A549 (cell line): ENCODE results near the gene FOLR2. TPM values are rescaled to one million over a fixed set of nuclear protein-coding genes. Genes with fewer than 3 reads are reported as not detected.

Source experiments
- ATAC-seq, 2 experiments: fragments of 200-7000 bp in 1 of 2; fragments of >200 bp in 1 of 2; cut with Nextera tagmentation in 1 of 2; cut with Tn5 transposase in 1 of 2; 3 replicates each; pipeline versions ENCODE4 v1.8.0 to v1.9.1; 2018 to 2020; ENCODE audit warnings: mild to moderate bottlenecking in 1 of 2, moderate library complexity in 1 of 2
- CTCF ChIA-PET: fragments of 300-600 bp; sonication (Branson Sonifier 250); formaldehyde crosslinking; extraction: SDS; loops from one replicate; lab custom pipeline; 2021; ENCODE audit warnings: antibody characterized with exemption, inconsistent platforms; lab: Yijun Ruan, JAX
- POLR2A ChIA-PET: fragments of 350-600 bp; formaldehyde crosslinking; extraction: SDS; loops from one replicate; lab custom pipeline; 2021; ENCODE audit warnings: antibody characterized with exemption, inconsistent platforms; lab: Yijun Ruan, JAX
- DNase-seq, 2 experiments: peaks; one replicate each; pipeline versions ENCODE4 v3.0.0 to v3.0.0-alpha.2; 2011 to 2016; ENCODE audit warnings: low read depth in 1 of 2, low spot score in 1 of 2
- FAIRE-seq: peaks from 2 replicates; lab custom pipeline; 2011; peaks lifted over from hg19 to GRCh38; lab: Jason Lieb, UNC
- H3K27ac ChIP-seq, 2 experiments: fragments of >200 bp; sonication (Bioruptor Twin); formaldehyde crosslinking; 3 replicates each; pipeline ENCODE4 v1.5.1; 2016 to 2017
- H3K4me1 ChIP-seq: fragments of >200 bp; sonication (Bioruptor Twin); formaldehyde crosslinking; 3 replicates; pipeline ENCODE4 v1.6.1; 2016
- H3K4me2 ChIP-seq: fragments of >200 bp; sonication (Bioruptor Twin); formaldehyde crosslinking; 3 replicates; pipeline ENCODE4 v1.6.1; 2016
- H3K4me3 ChIP-seq: fragments of >200 bp; sonication (Bioruptor Twin); formaldehyde crosslinking; 3 replicates; pipeline ENCODE4 v1.5.1; 2016
- H3K9me3 ChIP-seq: fragments of >200 bp; sonication (Bioruptor Twin); formaldehyde crosslinking; 3 replicates; pipeline ENCODE4 v1.6.1; 2016
- BHLHE40 ChIP-seq: IDR thresholded peaks from 2 replicates; pipeline ENCODE4 v1.6.1; 2012; ENCODE audit warnings: low read depth, low read length, inconsistent platforms
- CBX8 ChIP-seq: fragments of 200-600 bp; sonication (generic); IDR thresholded peaks from 2 replicates; pipeline ENCODE4 v1.6.1; 2016
- CHD4 ChIP-seq: fragments of 200-600 bp; sonication (generic); IDR thresholded peaks from 2 replicates; pipeline ENCODE4 v1.6.1; 2016; ENCODE audit warnings: antibody characterized with exemption, mild to moderate bottlenecking, borderline replicate concordance
- EHF ChIP-seq: fragments of 250-450 bp; sonication (Bioruptor Pico); IDR thresholded peaks from 2 replicates; pipeline ENCODE4 v1.5.0; 2020; ENCODE audit warnings: mild to moderate bottlenecking
- EHMT2 ChIP-seq: fragments of 200-600 bp; sonication (generic); IDR thresholded peaks from 2 replicates; pipeline ENCODE4 v1.6.1; 2016; ENCODE audit warnings: antibody characterized with exemption, low read depth, mild to moderate bottlenecking, moderate library complexity
- FOSL2 ChIP-seq, 2 experiments: fragments of 450-650 bp in 1 of 2; fragments of >200 bp in 1 of 2; sonication (Bioruptor Twin) in 1 of 2; formaldehyde crosslinking; IDR thresholded peaks; 2 replicates each; pipeline versions ENCODE4 v1.5.0 to v1.6.1; 2016 to 2020; ENCODE audit warnings: mild to moderate bottlenecking in 1 of 2, moderate library complexity in 1 of 2
- GATA3 ChIP-seq: IDR thresholded peaks from 2 replicates; pipeline ENCODE4 v1.6.1; 2012; ENCODE audit warnings: borderline replicate concordance
- HDAC2 ChIP-seq: fragments of 200-600 bp; sonication (generic); IDR thresholded peaks from 2 replicates; pipeline ENCODE4 v1.6.1; 2016
- HES2 ChIP-seq: fragments of >200 bp; sonication (Bioruptor Twin); formaldehyde crosslinking; IDR thresholded peaks from 2 replicates; pipeline ENCODE4 v1.6.1; 2016
- HOXA7 ChIP-seq: fragments of 250-450 bp; sonication (Bioruptor Pico); IDR thresholded peaks from 2 replicates; pipeline ENCODE4 v1.5.0; 2020; ENCODE audit warnings: mild to moderate bottlenecking, moderate library complexity
- HOXB13 ChIP-seq: fragments of 250-450 bp; sonication (Bioruptor Pico); IDR thresholded peaks from 2 replicates; pipeline ENCODE4 v1.5.0; 2020; ENCODE audit warnings: low read depth, mild to moderate bottlenecking, moderate library complexity
- KDM5A ChIP-seq: fragments of 200-600 bp; sonication (generic); IDR thresholded peaks from 2 replicates; pipeline ENCODE4 v1.6.1; 2016; ENCODE audit warnings: antibody characterized with exemption, mild to moderate bottlenecking
- MAZ ChIP-seq: fragments of 150-350 bp; IDR thresholded peaks from 2 replicates; pipeline ENCODE4 v1.6.1; 2014; ENCODE audit warnings: antibody characterized with exemption, low read depth, low read length, borderline replicate concordance
- NFE2L2 ChIP-seq: fragments of 150-350 bp; conservative IDR thresholded peaks from 2 replicates; pipeline ENCODE4 v1.6.1; 2014; ENCODE audit warnings: low read length
- NPAS2 ChIP-seq: fragments of 250-450 bp; sonication (Bioruptor Pico); IDR thresholded peaks from 2 replicates; pipeline ENCODE4 v1.8.0; 2022; ENCODE audit warnings: mild to moderate bottlenecking, moderate library complexity, borderline replicate concordance
- PHF8 ChIP-seq: fragments of 200-600 bp; sonication (generic); IDR thresholded peaks from 2 replicates; pipeline ENCODE4 v1.6.1; 2016; ENCODE audit warnings: low read depth, mild to moderate bottlenecking, antibody characterized with exemption, moderate library complexity, borderline replicate concordance
- RARB ChIP-seq: fragments of 250-450 bp; sonication (Bioruptor Pico); IDR thresholded peaks from 2 replicates; pipeline ENCODE4 v1.8.0; 2021; ENCODE audit warnings: mild to moderate bottlenecking, moderate library complexity
- RNF2 ChIP-seq: fragments of 200-600 bp; sonication (generic); IDR thresholded peaks from 2 replicates; pipeline ENCODE4 v1.6.1; 2016; ENCODE audit warnings: low read depth, mild to moderate bottlenecking, antibody characterized with exemption, moderate library complexity, borderline replicate concordance
- SREBF2 ChIP-seq: fragments of 450-650 bp; IDR thresholded peaks from 2 replicates; pipeline ENCODE4 v1.6.1; 2014; ENCODE audit warnings: mild to moderate bottlenecking, moderate library complexity
- TP53 ChIP-seq: fragments of 250-450 bp; sonication (Bioruptor Pico); IDR thresholded peaks from 2 replicates; pipeline ENCODE4 v1.5.0; 2021; ENCODE audit warnings: mild to moderate bottlenecking, moderate library complexity
- ZC3H11A ChIP-seq: fragments of 450-650 bp; IDR thresholded peaks from 2 replicates; pipeline ENCODE4 v1.6.1; 2014; ENCODE audit warnings: antibody characterized with exemption, mild to moderate bottlenecking
- ZNF302 ChIP-seq: fragments of 250-450 bp; sonication (Bioruptor Pico); IDR thresholded peaks from 2 replicates; pipeline ENCODE4 v1.9.0; 2021; ENCODE audit warnings: inconsistent platforms, mild to moderate bottlenecking, moderate library complexity
- ZSCAN20 ChIP-seq: fragments of 250-450 bp; sonication (Bioruptor Pico); IDR thresholded peaks from 2 replicates; pipeline ENCODE4 v1.8.0; 2022; ENCODE audit warnings: mild to moderate bottlenecking, moderate library complexity
- WGBS: methylation state at CpG from one replicate; pipeline ENCODE4 v1.1.6; 2017; ENCODE audit errors: missing lambda C conversion rate; 5-methylcytosine and 5-hydroxymethylcytosine counted together
- polyA plus RNA-seq, 4 experiments: library from polyadenylated mRNA; depleted of rRNA in 3 of 4; stranded (reverse); fragments of >200 nt; fragmentation: RNase III in 1 of 4; extraction: RNeasy Plus Mini Kit Qiagen cat#74134 plus additional on column Dnase treatment in 1 of 4; gene quantifications; 2 replicates in 3 of 4; 3 replicates in 1 of 4; pipeline ENCODE4 v1.2.3, GENCODE V29; 2011 to 2017
- TF ChIP-seq, protein P1 (sequence below): fragments of 250-450 bp; sonication (Bioruptor Pico); IDR thresholded peaks from 2 replicates; pipeline ENCODE4 v1.5.0; 2020; ENCODE audit warnings: low read depth, mild to moderate bottlenecking, moderate library complexity
- TF ChIP-seq, protein P2 (sequence below): fragments of 250-450 bp; sonication (Bioruptor Pico); IDR thresholded peaks from 2 replicates; pipeline ENCODE4 v1.5.0; 2021; ENCODE audit warnings: mild to moderate bottlenecking, moderate library complexity, borderline replicate concordance
- TF ChIP-seq, protein P3 (sequence below): fragments of >200 bp; sonication (Bioruptor Twin); formaldehyde crosslinking; IDR thresholded peaks from 3 replicates; pipeline ENCODE4 v1.6.1; 2016
- TF ChIP-seq, protein P4 (sequence below): IDR thresholded peaks from 2 replicates; pipeline ENCODE4 v1.6.1; 2012
- TF ChIP-seq, protein P5 (sequence below): fragments of 450-650 bp; IDR thresholded peaks from 2 replicates; pipeline ENCODE4 v1.6.1; 2014; ENCODE audit warnings: antibody characterized with exemption
- TF ChIP-seq, protein P6 (sequence below): IDR thresholded peaks from 2 replicates; pipeline ENCODE4 v1.6.1; 2012

FOLR2 gene
- polyA plus RNA-seq, 2 of the 4 experiments (the other 2 are of a cell fraction), result not detected

DNA sequence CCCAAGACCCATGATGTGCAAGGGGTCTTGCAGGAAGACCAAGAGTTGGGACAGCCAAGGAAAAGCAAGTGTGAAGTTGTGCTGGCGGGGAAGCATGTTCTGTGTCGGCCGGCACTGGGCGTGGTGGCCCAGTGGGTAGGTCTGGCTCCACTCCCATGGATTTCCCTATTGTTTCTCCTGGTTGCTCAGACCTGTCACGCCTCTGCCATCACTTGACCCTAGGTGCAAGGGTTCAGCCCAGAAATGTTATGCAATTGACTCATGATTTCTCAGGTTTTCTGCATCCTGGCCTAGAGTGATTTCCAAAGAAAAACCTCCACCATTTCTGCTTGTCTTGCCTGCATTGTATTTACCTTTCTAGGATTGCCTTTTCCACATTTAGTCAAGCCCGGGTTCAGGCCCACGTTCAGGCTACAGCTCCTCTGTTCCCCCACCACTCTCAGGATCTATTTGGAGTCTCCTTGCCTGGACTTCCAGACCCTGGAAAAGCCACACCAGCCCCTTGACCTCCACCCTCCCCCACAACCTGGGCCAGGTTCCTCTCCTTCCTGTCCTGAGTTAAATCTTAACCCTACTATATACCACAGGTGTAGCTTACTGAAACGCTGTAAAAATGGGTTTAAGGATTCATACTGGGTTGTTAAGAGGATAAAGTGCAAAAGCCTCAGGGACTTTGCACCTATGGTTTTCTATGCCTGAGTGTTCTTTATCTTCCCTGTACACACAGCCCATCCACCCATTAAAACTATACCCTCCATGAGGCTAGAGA lies 42.1 kb upstream of the FOLR2 start:
- POLR2A ChIA-PET, result no interaction called here
- no peak for FAIRE-seq
- Histone ChIP-seq H3K4me2 (no peak overlapping the region), H3K4me3 (no peak overlapping the region), H3K9me3 (no peaks in the 10 kb centered on the region), H3K4me1 (peaks cover 11% of the 10 kb centered on the region; the same call in 1 of the 3 replicates)
- no peak for DNase-seq
- no peak for ATAC-seq
- CTCF ChIA-PET, result interaction anchor here (0.6 to 2.3 kb wide), 5 partner anchors 9 to 239 kb away, joined by 3 to 13 read pairs (median 5); no protein-coding TSS in a partner anchor
- no peak for TF ChIP-seq HES2
- TF ChIP-seq, protein P1, sequence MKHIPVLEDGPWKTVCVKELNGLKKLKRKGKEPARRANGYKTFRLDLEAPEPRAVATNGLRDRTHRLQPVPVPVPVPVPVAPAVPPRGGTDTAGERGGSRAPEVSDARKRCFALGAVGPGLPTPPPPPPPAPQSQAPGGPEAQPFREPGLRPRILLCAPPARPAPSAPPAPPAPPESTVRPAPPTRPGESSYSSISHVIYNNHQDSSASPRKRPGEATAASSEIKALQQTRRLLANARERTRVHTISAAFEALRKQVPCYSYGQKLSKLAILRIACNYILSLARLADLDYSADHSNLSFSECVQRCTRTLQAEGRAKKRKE, result no peak
- TF ChIP-seq RNF2, result no peak
- TF ChIP-seq CBX8, result no peak
- no peak for TF ChIP-seq BHLHE40
- TF ChIP-seq, protein P2, sequence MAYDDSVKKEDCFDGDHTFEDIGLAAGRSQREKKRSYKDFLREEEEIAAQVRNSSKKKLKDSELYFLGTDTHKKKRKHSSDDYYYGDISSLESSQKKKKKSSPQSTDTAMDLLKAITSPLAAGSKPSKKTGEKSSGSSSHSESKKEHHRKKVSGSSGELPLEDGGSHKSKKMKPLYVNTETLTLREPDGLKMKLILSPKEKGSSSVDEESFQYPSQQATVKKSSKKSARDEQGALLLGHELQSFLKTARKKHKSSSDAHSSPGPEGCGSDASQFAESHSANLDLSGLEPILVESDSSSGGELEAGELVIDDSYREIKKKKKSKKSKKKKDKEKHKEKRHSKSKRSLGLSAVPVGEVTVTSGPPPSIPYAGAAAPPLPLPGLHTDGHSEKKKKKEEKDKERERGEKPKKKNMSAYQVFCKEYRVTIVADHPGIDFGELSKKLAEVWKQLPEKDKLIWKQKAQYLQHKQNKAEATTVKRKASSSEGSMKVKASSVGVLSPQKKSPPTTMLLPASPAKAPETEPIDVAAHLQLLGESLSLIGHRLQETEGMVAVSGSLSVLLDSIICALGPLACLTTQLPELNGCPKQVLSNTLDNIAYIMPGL, result no peak
- no peak for TF ChIP-seq ZC3H11A
- TF ChIP-seq RARB (CRISPR knock-in tag), result no peak
- TF ChIP-seq FOSL2 (IDR thresholded peaks at IDR 0.05), result no peak
- TF ChIP-seq FOSL2 (CRISPR knock-in tag; IDR thresholded peaks at IDR 0.05), result no peak
- TF ChIP-seq KDM5A, result no peak
- no peak for TF ChIP-seq CHD4
- TF ChIP-seq, protein P3, sequence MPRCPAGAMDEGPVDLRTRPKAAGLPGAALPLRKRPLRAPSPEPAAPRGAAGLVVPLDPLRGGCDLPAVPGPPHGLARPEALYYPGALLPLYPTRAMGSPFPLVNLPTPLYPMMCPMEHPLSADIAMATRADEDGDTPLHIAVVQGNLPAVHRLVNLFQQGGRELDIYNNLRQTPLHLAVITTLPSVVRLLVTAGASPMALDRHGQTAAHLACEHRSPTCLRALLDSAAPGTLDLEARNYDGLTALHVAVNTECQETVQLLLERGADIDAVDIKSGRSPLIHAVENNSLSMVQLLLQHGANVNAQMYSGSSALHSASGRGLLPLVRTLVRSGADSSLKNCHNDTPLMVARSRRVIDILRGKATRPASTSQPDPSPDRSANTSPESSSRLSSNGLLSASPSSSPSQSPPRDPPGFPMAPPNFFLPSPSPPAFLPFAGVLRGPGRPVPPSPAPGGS, result no peak
- no peak for TF ChIP-seq ZNF302 (CRISPR knock-in tag)
- TF ChIP-seq EHMT2, result no peak
- TF ChIP-seq, protein P4, sequence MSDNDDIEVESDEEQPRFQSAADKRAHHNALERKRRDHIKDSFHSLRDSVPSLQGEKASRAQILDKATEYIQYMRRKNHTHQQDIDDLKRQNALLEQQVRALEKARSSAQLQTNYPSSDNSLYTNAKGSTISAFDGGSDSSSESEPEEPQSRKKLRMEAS, result no peak
- TF ChIP-seq NFE2L2, result no peak
- TF ChIP-seq, all 56 proteins: peak for 0
- H3K27ac ChIP-seq, result no peak overlapping the region
- 65% methylated on average over 8 of the region's 8 CpGs for WGBS

GRCh38 chr11:72177656-72178055 lies 38.9 kb upstream of the FOLR2 start:
- no peak for DNase-seq
- TF ChIP-seq, protein P5, sequence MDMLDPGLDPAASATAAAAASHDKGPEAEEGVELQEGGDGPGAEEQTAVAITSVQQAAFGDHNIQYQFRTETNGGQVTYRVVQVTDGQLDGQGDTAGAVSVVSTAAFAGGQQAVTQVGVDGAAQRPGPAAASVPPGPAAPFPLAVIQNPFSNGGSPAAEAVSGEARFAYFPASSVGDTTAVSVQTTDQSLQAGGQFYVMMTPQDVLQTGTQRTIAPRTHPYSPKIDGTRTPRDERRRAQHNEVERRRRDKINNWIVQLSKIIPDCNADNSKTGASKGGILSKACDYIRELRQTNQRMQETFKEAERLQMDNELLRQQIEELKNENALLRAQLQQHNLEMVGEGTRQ, result no peak
- no peak for TF ChIP-seq SREBF2
- TF ChIP-seq EHF (CRISPR knock-in tag), result no peak
- no peak for TF ChIP-seq ZC3H11A
- no peak for TF ChIP-seq CHD4
- no peak for TF ChIP-seq MAZ
- no peak for TF ChIP-seq TP53 (CRISPR knock-in tag)
- TF ChIP-seq, protein P6, sequence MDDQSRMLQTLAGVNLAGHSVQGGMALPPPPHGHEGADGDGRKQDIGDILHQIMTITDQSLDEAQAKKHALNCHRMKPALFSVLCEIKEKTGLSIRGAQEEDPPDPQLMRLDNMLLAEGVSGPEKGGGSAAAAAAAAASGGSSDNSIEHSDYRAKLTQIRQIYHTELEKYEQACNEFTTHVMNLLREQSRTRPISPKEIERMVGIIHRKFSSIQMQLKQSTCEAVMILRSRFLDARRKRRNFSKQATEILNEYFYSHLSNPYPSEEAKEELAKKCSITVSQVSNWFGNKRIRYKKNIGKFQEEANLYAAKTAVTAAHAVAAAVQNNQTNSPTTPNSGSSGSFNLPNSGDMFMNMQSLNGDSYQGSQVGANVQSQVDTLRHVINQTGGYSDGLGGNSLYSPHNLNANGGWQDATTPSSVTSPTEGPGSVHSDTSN, result no peak
- TF ChIP-seq ZSCAN20 (CRISPR knock-in tag), result no peak
- TF ChIP-seq GATA3, result no peak
- no peak for TF ChIP-seq HOXA7 (CRISPR knock-in tag)
- TF ChIP-seq PHF8, result no peak
- TF ChIP-seq HDAC2, result no peak
- TF ChIP-seq NPAS2, result no peak
- no peak for TF ChIP-seq HOXB13 (CRISPR knock-in tag)
- TF ChIP-seq, all 56 proteins: peak for 0
- Histone ChIP-seq H3K4me3 (no peak overlapping the region), H3K9me3 (no peaks in the 10 kb centered on the region), H3K4me2 (no peak overlapping the region), H3K27ac (no peak overlapping the region), H3K4me1 (peaks cover 11% of the 10 kb centered on the region; the same call in 1 of the 3 replicates)
- ATAC-seq (no peak), FAIRE-seq (no peak)
- ChIA-PET POLR2A (no interaction called here), CTCF (no interaction called here)
- 78% methylated on average over 6 of the region's 6 CpGs for WGBS
